Endothelial cell of umbilical vein (primary cell): ENCODE data around the gene PTPDC1. TPM values are rescaled to one million over a fixed set of nuclear protein-coding genes. Genes with fewer than 3 reads are reported as not detected.

Experiments used
- BruUV-seq: library from RNA; stranded (reverse); fragments of 400-500 nt; replicated peaks from 2 replicates; lab custom pipeline; 2021; lab: Mats Ljungman, UMichigan
- CTCF ChIA-PET: fragments of 300-600, 350-600 bp; sonication (Branson Sonifier 250); formaldehyde crosslinking; loops from one replicate; lab custom pipeline; 2021; ENCODE audit warnings: antibody characterized with exemption, inconsistent platforms; lab: Charles Lee
- POLR2A ChIA-PET: fragments of 300-600, 350-600 bp; sonication (Branson Sonifier 250); formaldehyde crosslinking; loops from one replicate; lab custom pipeline; 2021; ENCODE audit warnings: antibody characterized with exemption, inconsistent platforms; lab: Charles Lee
- DNase-seq: peaks from one replicate; pipeline ENCODE4 v3.0.0-alpha.2; 2011; ENCODE audit warnings: low read depth, low spot score
- FAIRE-seq: peaks from 2 replicates; lab custom pipeline; 2011; peaks lifted over from hg19 to GRCh38; lab: Jason Lieb, UNC
- H2AFZ ChIP-seq: 2 replicates; pipeline ENCODE4 v1.6.0; 2012; ENCODE audit warnings: low read depth, low read length, control low read depth, inconsistent platforms
- H3K27ac ChIP-seq: 2 replicates; pipeline ENCODE4 v1.5.1; 2011; ENCODE audit warnings: low read depth, mild to moderate bottlenecking, control low read depth, low read length, moderate library complexity; ENCODE audit not compliant: insufficient read depth
- H3K27me3 ChIP-seq, 2 experiments: 2 replicates each; pipeline versions ENCODE4 v1.6.0 to v1.6.1; 2011; ENCODE audit warnings: low read length in 2 of 2, mixed read lengths in 1 of 2; ENCODE audit not compliant: control insufficient read depth in 2 of 2, insufficient read depth in 2 of 2
- H3K36me3 ChIP-seq, 2 experiments: 2 replicates in 1 of 2; 3 replicates in 1 of 2; pipeline ENCODE4 v1.5.1; 2011; ENCODE audit warnings: low read length in 2 of 2, mild to moderate bottlenecking in 1 of 2, moderate library complexity in 1 of 2; ENCODE audit not compliant: control insufficient read depth in 2 of 2, insufficient read depth in 2 of 2; ENCODE audit errors: extremely low read depth in 1 of 2
- H3K4me1 ChIP-seq: 3 replicates; pipeline ENCODE4 v1.5.1; 2011; ENCODE audit warnings: mild to moderate bottlenecking, low read length; ENCODE audit not compliant: control insufficient read depth, insufficient read depth; ENCODE audit errors: extremely low read depth
- H3K4me2 ChIP-seq: 2 replicates; pipeline ENCODE4 v1.6.1; 2011; ENCODE audit warnings: low read length, control low read depth, mixed read lengths; ENCODE audit not compliant: insufficient read depth
- H3K4me3 ChIP-seq, 3 experiments: fragments of 200-600 bp in 1 of 3; sonication (generic), shearing (Covaris generic) in 1 of 3; replicated peaks in 1 of 3; 2 replicates each; pipeline ENCODE4 v1.5.1; 2011 to 2016; ENCODE audit warnings: control low read depth in 3 of 3, low read length in 3 of 3, mild to moderate bottlenecking in 2 of 3, inconsistent platforms in 1 of 3, low read depth in 1 of 3, moderate library complexity in 1 of 3; ENCODE audit not compliant: insufficient read depth in 1 of 3
- H3K79me2 ChIP-seq: 2 replicates; pipeline ENCODE4 v1.6.0; 2012; ENCODE audit warnings: low read length, inconsistent platforms; ENCODE audit not compliant: control insufficient read depth, insufficient read depth
- H3K9ac ChIP-seq: replicated peaks from 2 replicates; pipeline ENCODE3; 2011; ENCODE audit warnings: low read length, control low read depth; ENCODE audit not compliant: insufficient read depth; ENCODE audit errors: extremely low read depth
- H3K9me1 ChIP-seq: replicated peaks from 3 replicates; pipeline ENCODE4 v1.6.0; 2011; ENCODE audit warnings: mild to moderate bottlenecking, low read length; ENCODE audit not compliant: control insufficient read depth, insufficient read depth; ENCODE audit errors: extremely low read depth
- H3K9me3 ChIP-seq: replicated peaks from 2 replicates; pipeline ENCODE4 v1.5.1; 2012; ENCODE audit warnings: low read length, inconsistent platforms; ENCODE audit not compliant: control insufficient read depth, insufficient read depth
- H4K20me1 ChIP-seq: replicated peaks from 2 replicates; pipeline ENCODE3; 2011; ENCODE audit warnings: mild to moderate bottlenecking, low read length; ENCODE audit not compliant: control insufficient read depth, insufficient read depth; ENCODE audit errors: extremely low read depth
- CTCF ChIP-seq, 2 donors: IDR thresholded peaks; 1 replicate in 1 of 2; 2 replicates in 1 of 2; pipeline ENCODE4 v1.5.1; 2011; ENCODE audit warnings: low read length in 2 of 2, mild to moderate bottlenecking in 2 of 2, moderate library complexity in 2 of 2, control low read depth in 1 of 2, inconsistent platforms in 1 of 2, low read depth in 1 of 2; ENCODE audit not compliant: insufficient read depth in 1 of 2; ENCODE audit errors: extremely low read depth in 1 of 2
- EZH2 ChIP-seq: IDR thresholded peaks from 2 replicates; pipeline ENCODE4 v1.6.1; 2012; ENCODE audit warnings: borderline replicate concordance, low read depth, mild to moderate bottlenecking, moderate library complexity, low read length, inconsistent platforms; ENCODE audit not compliant: severe bottlenecking
- FOS ChIP-seq: IDR thresholded peaks from 2 replicates; pipeline ENCODE4 v1.6.1; 2011; ENCODE audit warnings: mild to moderate bottlenecking, low read length, moderate library complexity, borderline replicate concordance; ENCODE audit not compliant: insufficient read depth
- GATA2 ChIP-seq: IDR thresholded peaks from 2 replicates; pipeline ENCODE4 v1.7.0; 2011; ENCODE audit warnings: low read depth, mild to moderate bottlenecking, moderate library complexity, mixed read lengths, low read length; ENCODE audit not compliant: insufficient read length, insufficient read depth
- JUN ChIP-seq: IDR thresholded peaks from 2 replicates; pipeline ENCODE4 v1.6.1; 2011; ENCODE audit warnings: borderline replicate concordance, low read depth; ENCODE audit not compliant: insufficient read length, insufficient read depth
- MYC ChIP-seq: IDR thresholded peaks from one replicate; pipeline ENCODE4 v1.6.1; 2011; ENCODE audit warnings: mild to moderate bottlenecking, low read depth, low read length
- POLR2A ChIP-seq: IDR thresholded peaks from 2 replicates; pipeline ENCODE4 v1.6.1; 2012; ENCODE audit warnings: low read depth, mild to moderate bottlenecking, control low read depth, low read length
- POLR2AphosphoS5 ChIP-seq: IDR thresholded peaks from 2 replicates; pipeline ENCODE4 v1.6.1; 2012; ENCODE audit warnings: low read depth, mild to moderate bottlenecking, control low read depth, low read length, moderate library complexity; ENCODE audit not compliant: insufficient read depth
- dilution Hi-C: fragments of 300-500 bp; cut with MboI; formaldehyde crosslinking; loops from one replicate; pipeline ENCODE4 v1.15.0; 2019; ENCODE audit warnings: low sequenced_read_pairs; ENCODE audit not compliant: extremely low pct_ligation_motif_present
- intact Hi-C: fragments of 100-400 bp; cut with micrococcal nuclease; formaldehyde crosslinking; loops from one replicate; pipeline ENCODE4 v1.10.0; 2022
- polyA plus RNA-seq, 4 experiments: library from polyadenylated mRNA; depleted of rRNA in 3 of 4; stranded (reverse) in 3 of 4; unstranded in 1 of 4; fragments of >200 nt; gene quantifications; 2 replicates each; pipeline versions ENCODE4 v1.2.1 to v1.2.3, GENCODE V29; 2011 to 2012; ENCODE audit warnings: missing spikeins in 1 of 4
- total RNA-seq: library from RNA; stranded (reverse); gene quantifications from 2 replicates; pipeline ENCODE4 v1.2.3, GENCODE V29; 2021
- TF ChIP-seq, protein P1 (sequence below): IDR thresholded peaks from 2 replicates; pipeline ENCODE4 v1.6.1; 2011; ENCODE audit not compliant: insufficient read depth, insufficient read length

Gene PTPDC1
- total and polyA plus RNA-seq, 2 donors (not counting 3 experiments of a cell fraction or from before 2014, with no cell fraction given) = 4.3 to 9.1 TPM

GRCh38 chr9:94140791-94141790 lies 56.8 kb downstream of the PTPDC1 start:
- POLR2A ChIA-PET = interaction anchor here (0.5 kb wide), 1 partner anchor 16 kb away, joined by 6 read pairs; no protein-coding TSS in a partner anchor
- no peak for FAIRE-seq
- Histone ChIP-seq H3K9me1 (no peaks in the 10 kb centered on the region), H3K9me3 (no peaks in the 10 kb centered on the region), H3K9ac (no peak overlapping the region), H3K4me1 (peaks cover 15% of the 10 kb centered on the region), H3K4me2 (no peak overlapping the region), H3K79me2 (no peaks in the 10 kb centered on the region), H3K4me3 (no peak overlapping the region), H3K27me3 (no peaks in the 10 kb centered on the region), H4K20me1 (no peaks in the 10 kb centered on the region), H2AFZ (no peak overlapping the region), H3K27ac (peak overlapping the region; percentile 87), H3K36me3 (no peaks in the 10 kb centered on the region)
- intact Hi-C loops = loop anchor here (1.0 kb wide), 2 partner anchors 25 to 72 kb away; no protein-coding TSS in a partner anchor
- DNase-seq = no peak
- dilution Hi-C loops = no loop called here
- TF ChIP-seq, protein P1, sequence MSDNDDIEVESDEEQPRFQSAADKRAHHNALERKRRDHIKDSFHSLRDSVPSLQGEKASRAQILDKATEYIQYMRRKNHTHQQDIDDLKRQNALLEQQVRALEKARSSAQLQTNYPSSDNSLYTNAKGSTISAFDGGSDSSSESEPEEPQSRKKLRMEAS = no peak
- no peak for TF ChIP-seq JUN
- no peak for TF ChIP-seq GATA2
- no peak for TF ChIP-seq FOS
- TF ChIP-seq MYC = no peak
- no peak for TF ChIP-seq EZH2
- TF ChIP-seq POLR2AphosphoS5 = no peak
- TF ChIP-seq POLR2A = no peak
- TF ChIP-seq CTCF (IDR thresholded peaks at IDR 0.05; ENCODE audit: extremely low read depth in 1 of 2, insufficient read depth in 1 of 2, low read depth in 1 of 2, low read length in 2 of 2) = no peak
- CTCF ChIA-PET = interaction anchor here (1.5 to 2.6 kb wide), 4 partner anchors 8 to 72 kb away, joined by 3 to 9 read pairs (median 6); no protein-coding TSS in a partner anchor
- BruUV-seq = no TSS peak
